CD8-positive, alpha-beta memory T cell (primary cell): ENCODE data around the gene EHD1. TPM values are rescaled to one million over a fixed set of nuclear protein-coding genes. Genes with fewer than 3 reads are reported as not detected.

Experiments
- CTCF ChIA-PET: fragments of 350-600 bp; sonication (Branson Sonifier 250); formaldehyde crosslinking; loops from one replicate; lab custom pipeline; 2021; ENCODE audit warnings: antibody characterized with exemption; lab: Charles Lee
- POLR2A ChIA-PET: fragments of 350-600 bp; sonication (Branson Sonifier 250); formaldehyde crosslinking; loops from one replicate; lab custom pipeline; 2021; ENCODE audit warnings: antibody characterized with exemption; lab: Charles Lee
- DNase-seq, 5 donors: peaks; one replicate each; pipeline versions ENCODE4 v3.0.0 to v3.0.0-alpha.2; 2020 to 2022; ENCODE audit warnings: mixed read lengths in 1 of 5
- H3K27ac ChIP-seq: one replicate; pipeline ENCODE4 v1.7.0; 2013; ENCODE audit warnings: low read depth, mild to moderate bottlenecking, low read length, moderate library complexity
- H3K27me3 ChIP-seq: 2 replicates; pipeline ENCODE4 v1.7.0; 2013; ENCODE audit warnings: low read length, mild to moderate bottlenecking; ENCODE audit not compliant: insufficient read depth, poor library complexity, severe bottlenecking
- H3K36me3 ChIP-seq: 2 replicates; pipeline ENCODE4 v1.7.0; 2013; ENCODE audit warnings: mild to moderate bottlenecking, low read length, moderate library complexity; ENCODE audit not compliant: insufficient read depth
- H3K4me1 ChIP-seq: 2 replicates; pipeline ENCODE4 v1.7.0; 2013; ENCODE audit warnings: mild to moderate bottlenecking, low read length, moderate library complexity; ENCODE audit not compliant: insufficient read depth
- H3K4me3 ChIP-seq: 2 replicates; pipeline ENCODE4 v1.7.0; 2013; ENCODE audit warnings: mild to moderate bottlenecking, low read length
- H3K9me3 ChIP-seq: 2 replicates; pipeline ENCODE4 v1.7.0; 2013; ENCODE audit warnings: mild to moderate bottlenecking, low read length
- H3K27ac Mint-ChIP-seq, 8 donors: one replicate each; pipeline ENCODE4 v1.8.0; 2020 to 2021; ENCODE audit warnings: mixed read lengths in 8 of 8, mild to moderate bottlenecking in 6 of 8, inconsistent platforms in 3 of 8, moderate library complexity in 3 of 8
- H3K27me3 Mint-ChIP-seq, 2 donors: one replicate each; pipeline ENCODE4 v1.8.0; 2020 to 2021; ENCODE audit warnings: mixed read lengths in 2 of 2, mild to moderate bottlenecking in 1 of 2, moderate library complexity in 1 of 2
- H3K36me3 Mint-ChIP-seq, 3 donors: one replicate each; pipeline ENCODE4 v1.8.0; 2020 to 2021; ENCODE audit warnings: mixed read lengths in 3 of 3, inconsistent platforms in 1 of 3, mild to moderate bottlenecking in 1 of 3
- H3K4me1 Mint-ChIP-seq, 3 donors: one replicate each; pipeline ENCODE4 v1.8.0; 2020 to 2021; ENCODE audit warnings: mixed read lengths in 3 of 3, inconsistent platforms in 1 of 3, mild to moderate bottlenecking in 1 of 3
- H3K4me3 Mint-ChIP-seq, 7 donors: one replicate each; pipeline ENCODE4 v1.8.0; 2020 to 2021; ENCODE audit warnings: mixed read lengths in 7 of 7, mild to moderate bottlenecking in 6 of 7, moderate library complexity in 4 of 7, inconsistent platforms in 2 of 7
- H3K9me3 Mint-ChIP-seq, 5 donors: one replicate each; pipeline ENCODE4 v1.8.0; 2020 to 2022; ENCODE audit warnings: mixed read lengths in 5 of 5, mild to moderate bottlenecking in 3 of 5, moderate library complexity in 2 of 5, inconsistent platforms in 1 of 5
- polyA plus RNA-seq: library from polyadenylated mRNA; unstranded; fragments of 300-500 nt; fragmentation: Illumina TruSeq; gene quantifications from one replicate; pipeline ENCODE4 v1.2.3, GENCODE V29; 2021
- total RNA-seq, 2 experiments: library from RNA; stranded (reverse); gene quantifications; one replicate each; pipeline ENCODE4 v1.2.3, GENCODE V29; 2021

Gene EHD1
- total and polyA plus RNA-seq, 3 experiments from 2014 or later, result 102 to 258 (median 110) TPM

- Mint-ChIP-seq H3K27me3 (peaks cover 0 to 10% of the 10 kb centered on the region in 2 donors), H3K27ac (peak overlapping the region; percentile 92 to 99 (median 96)), H3K4me1 (peaks cover 74 to 79% (median 78%) of the 10 kb centered on the region in 3 donors), H3K9me3 (no peaks in the 10 kb centered on the region), H3K36me3 (peaks cover 11 to 67% (median 16%) of the 10 kb centered on the region in 3 donors), H3K4me3 (peak overlapping the region; percentile 98 to 100 (median 99))
- H3K4me3 ChIP-seq, result peak overlapping the region; percentile 99
- peaks cover 79% of the 10 kb centered on the region for H3K4me1 ChIP-seq
- CTCF ChIA-PET, result interaction anchor here (2.1 to 29.6 kb wide), 5 partner anchors 11 to 22 kb away, joined by 6 to 1256 read pairs (median 24); partner anchors contain the start of gene CDC42BPG
- no peaks in the 10 kb centered on the region for H3K9me3 ChIP-seq
- peaks cover 38% of the 10 kb centered on the region for H3K36me3 ChIP-seq
- no peaks in the 10 kb centered on the region for H3K27me3 ChIP-seq
- POLR2A ChIA-PET, result interaction anchor here (1.9 to 14.7 kb wide), 2 partner anchors 18 to 98 kb away, joined by 8 to 569 read pairs; partner anchors contain the start of gene SF1
- DNase-seq, result peak in 1 of 5 donors; percentile 31
- H3K27ac ChIP-seq, result peak overlapping the region; percentile 76
These were observed 2.1 kb downstream of the EHD1 start for GRCh38 chr11:64876229-64876750.

GRCh38 chr11:64875369-64876228, 2.8 kb downstream of the EHD1 start:
- Mint-ChIP-seq H3K9me3 (no peaks in the 10 kb centered on the region), H3K4me1 (peaks cover 74 to 78% (median 78%) of the 10 kb centered on the region in 3 donors), H3K27ac (peak overlapping the region; percentile 92 to 99 (median 96)), H3K36me3 (peaks cover 11 to 74% (median 17%) of the 10 kb centered on the region in 3 donors), H3K27me3 (peaks cover 0 to 10% of the 10 kb centered on the region in 2 donors), H3K4me3 (peak overlapping the region; percentile 98 to 100 (median 99))
- peak overlapping the region; percentile 76 for H3K27ac ChIP-seq
- H3K36me3 ChIP-seq, result peaks cover 40% of the 10 kb centered on the region
- H3K9me3 ChIP-seq, result no peaks in the 10 kb centered on the region
- peak overlapping the region; percentile 99 for H3K4me3 ChIP-seq
- H3K27me3 ChIP-seq, result no peaks in the 10 kb centered on the region
- CTCF ChIA-PET, result interaction anchor here (1.2 to 29.6 kb wide), 7 partner anchors 9 to 21 kb away, joined by 5 to 1256 read pairs (median 10); partner anchors contain the start of gene CDC42BPG
- H3K4me1 ChIP-seq, result peaks cover 79% of the 10 kb centered on the region
- no peak for DNase-seq
- POLR2A ChIA-PET, result interaction anchor here (0.7 to 14.7 kb wide), 5 partner anchors 8 to 100 kb away, joined by 3 to 569 read pairs (median 3); partner anchors contain the start of gene PPP2R5B

DNA sequence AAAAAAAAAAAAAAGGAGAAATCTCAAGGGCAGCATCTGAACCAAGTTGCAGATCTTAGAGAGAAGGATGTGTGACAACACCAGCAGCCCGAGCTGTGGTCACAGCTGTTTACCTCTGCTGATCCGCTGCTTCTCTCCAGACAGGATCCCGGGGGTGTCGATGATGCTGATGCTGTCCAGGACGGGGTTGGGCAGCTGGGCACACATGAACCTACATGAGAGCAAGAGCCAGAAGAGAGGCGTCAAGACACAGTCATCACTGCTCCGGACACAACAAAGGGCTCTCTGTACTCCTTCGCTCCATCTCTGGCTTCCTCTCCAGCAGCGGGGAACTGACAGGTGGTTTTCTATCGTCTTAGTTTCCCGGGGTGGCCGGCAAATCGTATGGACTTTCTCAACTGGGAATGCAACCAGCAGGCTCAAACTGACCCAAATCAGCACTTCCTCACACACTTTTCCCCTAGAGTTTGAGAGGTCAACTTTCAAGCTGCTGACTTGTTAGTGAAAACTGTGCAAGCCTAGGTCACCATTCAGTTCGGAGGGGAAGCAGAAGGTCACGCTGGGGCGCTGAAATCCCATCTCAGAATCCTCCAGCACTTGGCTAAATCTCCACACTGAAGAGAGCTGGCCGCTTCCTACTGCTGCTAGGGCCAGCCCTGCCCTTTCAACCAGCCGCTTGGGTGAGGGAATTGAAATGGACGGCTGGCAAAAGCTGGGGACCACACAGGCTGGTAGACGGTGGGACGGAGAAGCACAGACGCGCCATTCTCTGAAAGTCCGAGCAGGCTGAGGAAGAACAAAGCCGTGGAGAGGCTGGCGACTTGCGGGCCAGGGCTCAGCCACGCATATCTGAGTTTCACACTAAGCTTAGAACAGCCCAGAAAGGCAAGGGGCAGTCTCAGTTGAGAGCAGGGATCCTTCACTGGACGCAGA, 3.8 kb downstream of the EHD1 start:
- peak overlapping the region; percentile 76 for H3K27ac ChIP-seq
- POLR2A ChIA-PET, result interaction anchor here (0.6 to 14.7 kb wide), 6 partner anchors 9 to 623 kb away, joined by 3 to 569 read pairs (median 4); partner anchors contain the start of gene PPP2R5B
- Mint-ChIP-seq H3K27me3 (peaks cover 0 to 10% of the 10 kb centered on the region in 2 donors), H3K27ac (peak overlapping the region; percentile 89 to 99 (median 96)), H3K4me3 (peak overlapping the region; percentile 98 to 100 (median 99)), H3K36me3 (peaks cover 11 to 81% (median 17%) of the 10 kb centered on the region in 3 donors), H3K4me1 (peaks cover 72 to 78% (median 76%) of the 10 kb centered on the region in 3 donors), H3K9me3 (no peaks in the 10 kb centered on the region)
- peak; percentile 58 to 83 (median 64) for DNase-seq
- peak overlapping the region; percentile 99 for H3K4me3 ChIP-seq
- peaks cover 79% of the 10 kb centered on the region for H3K4me1 ChIP-seq
- H3K9me3 ChIP-seq, result no peaks in the 10 kb centered on the region
- H3K27me3 ChIP-seq, result no peaks in the 10 kb centered on the region
- CTCF ChIA-PET, result interaction anchor here (0.7 to 29.6 kb wide), 9 partner anchors 10 to 55 kb away, joined by 3 to 1256 read pairs (median 6); partner anchors contain the start of gene CDC42BPG
- H3K36me3 ChIP-seq, result peaks cover 40% of the 10 kb centered on the region

- Histone ChIP-seq H3K4me1 (peaks cover 87% of the 10 kb centered on the region), H3K36me3 (peaks cover 43% of the 10 kb centered on the region), H3K4me3 (peak overlapping the region; percentile 3), H3K9me3 (no peaks in the 10 kb centered on the region), H3K27me3 (no peaks in the 10 kb centered on the region), H3K27ac (peak overlapping the region; percentile 29)
- POLR2A ChIA-PET, result interaction anchor here (0.6 to 14.7 kb wide), 3 partner anchors 8 to 94 kb away, joined by 3 to 569 read pairs (median 4); no protein-coding TSS in a partner anchor
- Mint-ChIP-seq H3K36me3 (peaks cover 11 to 91% (median 22%) of the 10 kb centered on the region in 3 donors), H3K27me3 (peaks cover 0 to 9% of the 10 kb centered on the region in 2 donors), H3K4me1 (peaks cover 80 to 84% (median 84%) of the 10 kb centered on the region in 3 donors), H3K27ac (peak overlapping the region; percentile 73 to 98 (median 91)), H3K9me3 (no peaks in the 10 kb centered on the region), H3K4me3 (peak overlapping the region; percentile 69 to 88 (median 79))
- CTCF ChIA-PET, result interaction anchor here (1.0 to 29.6 kb wide), 6 partner anchors 12 to 142 kb away, joined by 3 to 1256 read pairs (median 6); partner anchors contain the start of gene CDC42BPG
- peak in 1 of 5 donors; percentile 25 for DNase-seq
These were observed 5.5 kb downstream of the EHD1 start for GRCh38 chr11:64872790-64873488.

DNA sequence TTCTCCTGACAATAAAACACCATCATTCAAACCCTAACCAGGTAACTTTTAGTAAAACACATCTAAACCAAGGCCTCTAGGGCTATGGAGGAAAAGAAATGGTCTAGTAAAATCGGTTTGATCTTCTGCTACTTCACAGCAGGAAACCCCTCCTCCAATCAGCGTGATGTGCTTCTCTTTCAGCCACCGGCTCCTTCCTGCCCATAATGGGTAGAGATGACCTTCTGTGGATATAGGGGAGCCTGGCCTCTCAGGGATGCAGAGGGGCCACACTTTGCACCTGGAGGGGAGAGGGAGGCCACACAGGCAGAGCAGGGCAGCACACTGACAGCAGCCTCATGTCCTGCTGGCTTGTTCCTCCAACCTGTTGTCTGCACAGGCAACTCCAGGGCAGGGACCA, 6.9 kb downstream of the EHD1 start:
- CTCF ChIA-PET, result interaction anchor here (4.3 to 29.6 kb wide), 2 partner anchors 16 to 17 kb away, joined by 19 to 1256 read pairs; partner anchors contain the start of gene CDC42BPG
- H3K27ac ChIP-seq, result peak overlapping the region; percentile 34
- H3K27me3 ChIP-seq, result no peaks in the 10 kb centered on the region
- Mint-ChIP-seq H3K9me3 (no peaks in the 10 kb centered on the region), H3K27me3 (no peaks in the 10 kb centered on the region), H3K27ac (peak overlapping the region; percentile 86 to 95 (median 90)), H3K4me3 (peak overlapping the region; percentile 69 to 90 (median 80)), H3K4me1 (peaks cover 82 to 91% (median 86%) of the 10 kb centered on the region in 3 donors), H3K36me3 (peaks cover 11 to 86% (median 24%) of the 10 kb centered on the region in 3 donors)
- peaks cover 97% of the 10 kb centered on the region for H3K4me1 ChIP-seq
- DNase-seq, result no peak
- H3K9me3 ChIP-seq, result no peaks in the 10 kb centered on the region
- H3K4me3 ChIP-seq, result peak overlapping the region; percentile 72
- POLR2A ChIA-PET, result interaction anchor here (14.7 kb wide), 1 partner anchor 13 kb away, joined by 569 read pairs; no protein-coding TSS in a partner anchor
- peaks cover 50% of the 10 kb centered on the region for H3K36me3 ChIP-seq

- peak overlapping the region; percentile 72 for H3K4me3 ChIP-seq
- no peaks in the 10 kb centered on the region for H3K27me3 ChIP-seq
- peak overlapping the region; percentile 34 for H3K27ac ChIP-seq
- peaks cover 97% of the 10 kb centered on the region for H3K4me1 ChIP-seq
- POLR2A ChIA-PET, result interaction anchor here (1.0 to 10.1 kb wide), 2 partner anchors 17 to 92 kb away, joined by 3 to 213 read pairs; no protein-coding TSS in a partner anchor
- no peaks in the 10 kb centered on the region for H3K27me3 Mint-ChIP-seq
- CTCF ChIA-PET, result interaction anchor here (0.9 to 32.1 kb wide), 4 partner anchors 11 to 444 kb away, joined by 3 to 1256 read pairs (median 186); partner anchors contain the start of genes CDC42BPG, CDC42EP2 and EHD1
- H3K27ac Mint-ChIP-seq, result peak overlapping the region; percentile 87 to 95 (median 90)
- H3K36me3 Mint-ChIP-seq, result peaks cover 7 to 86% (median 24%) of the 10 kb centered on the region in 3 donors
- H3K9me3 ChIP-seq, result no peaks in the 10 kb centered on the region
- no peak for DNase-seq
- peak overlapping the region; percentile 78 to 90 (median 82) for H3K4me3 Mint-ChIP-seq
- H3K9me3 Mint-ChIP-seq, result no peaks in the 10 kb centered on the region
- H3K36me3 ChIP-seq, result peaks cover 51% of the 10 kb centered on the region
- H3K4me1 Mint-ChIP-seq, result peaks cover 83 to 93% (median 87%) of the 10 kb centered on the region in 3 donors
These were observed 7.4 kb downstream of the EHD1 start for GRCh38 chr11:64870893-64871466.
